Stimulated activated CD8-positive, alpha-beta memory T cell treated with anti-CD3 and anti-CD28 coated beads, Interleukin-7, amount 100 ng/mL, for 48 hours (primary cell): ENCODE results near the gene OPTC.
"Not testable (repeated sequence)": the region's sequence is repeated elsewhere in the genome, so short reads cannot be mapped to it uniquely, and the experiment has no call there.

Experiments
- DNase-seq, 2 donors: peaks; one replicate each; pipeline ENCODE4 v3.0.0-alpha.2; 2020; ENCODE audit warnings: low read depth in 1 of 2; ENCODE audit errors: extremely low read depth in 1 of 2

Gene OPTC

GRCh38 chr1:203513585-203514031 is 19.7 kb downstream of the OPTC start:
- DNase-seq = no peak

GRCh38 chr1:203516184-203516583 is 22.2 kb downstream of the OPTC start:
- no peak for DNase-seq

- no peak for DNase-seq
Observed at GRCh38 chr1:203516906-203517305, 23.0 kb downstream of the OPTC start.

DNA sequence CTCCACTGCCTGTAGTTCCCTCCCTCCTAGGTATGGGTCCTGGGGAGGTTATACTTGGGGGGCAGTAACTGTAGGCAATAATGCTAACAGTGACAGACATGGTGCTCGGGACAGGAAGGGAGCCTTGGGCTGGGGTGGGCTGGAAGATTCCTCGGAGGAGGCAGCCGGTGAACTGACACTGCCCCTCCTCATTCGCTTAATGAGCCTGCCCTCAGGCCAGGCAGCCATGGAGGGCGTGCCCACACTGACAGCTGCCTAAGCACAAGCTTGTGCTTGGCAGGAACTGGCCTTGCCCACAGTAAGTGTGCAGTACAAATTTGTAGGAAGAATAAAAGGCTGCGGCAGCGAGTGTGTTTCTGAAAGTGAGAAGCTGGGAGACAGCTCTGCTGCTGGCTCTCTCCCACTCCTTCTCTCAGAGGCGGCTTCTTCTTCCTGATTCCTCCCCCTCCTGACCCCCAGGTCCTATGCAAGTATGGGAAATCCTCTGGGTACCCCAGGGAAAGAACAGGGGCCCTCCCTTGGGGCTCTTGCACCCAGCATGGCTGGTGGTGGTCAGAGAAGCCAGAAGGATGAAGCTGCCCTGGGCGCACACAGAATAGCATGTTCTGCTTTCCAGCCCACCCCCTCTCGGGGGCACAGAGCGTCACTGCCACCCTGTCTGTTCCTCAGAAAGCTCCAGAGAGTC is 23.6 kb downstream of the OPTC start:
- no peak for DNase-seq

GRCh38 chr1:203518139-203518538 is 24.2 kb downstream of the OPTC start:
- DNase-seq = not testable (repeated sequence)

DNA sequence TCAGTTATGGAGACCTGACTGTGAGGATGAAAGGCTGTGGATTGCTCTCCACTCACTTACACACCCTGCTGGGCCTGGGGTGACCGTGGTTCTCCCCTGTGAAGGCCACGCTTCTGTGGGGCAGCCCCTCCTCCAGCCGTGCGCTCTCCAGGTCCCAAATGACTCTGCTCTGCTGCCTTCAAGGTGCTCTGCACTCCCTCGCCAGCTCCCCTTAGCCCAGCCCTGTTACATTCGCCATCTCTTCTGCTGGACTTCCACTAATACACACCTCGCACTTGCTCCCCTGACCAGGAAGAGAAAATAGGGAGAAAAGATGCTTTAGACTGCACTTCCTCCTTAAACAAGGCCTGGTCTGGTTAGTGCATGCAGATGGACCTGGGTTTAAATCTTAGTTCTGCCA is 24.6 kb downstream of the OPTC start:
- no peak for DNase-seq

GRCh38 chr1:203519053-203519840 is 25.3 kb downstream of the OPTC start:
- DNase-seq = no peak

- DNase-seq = no peak
Observed at GRCh38 chr1:203519896-203520295, 25.9 kb downstream of the OPTC start.

DNA sequence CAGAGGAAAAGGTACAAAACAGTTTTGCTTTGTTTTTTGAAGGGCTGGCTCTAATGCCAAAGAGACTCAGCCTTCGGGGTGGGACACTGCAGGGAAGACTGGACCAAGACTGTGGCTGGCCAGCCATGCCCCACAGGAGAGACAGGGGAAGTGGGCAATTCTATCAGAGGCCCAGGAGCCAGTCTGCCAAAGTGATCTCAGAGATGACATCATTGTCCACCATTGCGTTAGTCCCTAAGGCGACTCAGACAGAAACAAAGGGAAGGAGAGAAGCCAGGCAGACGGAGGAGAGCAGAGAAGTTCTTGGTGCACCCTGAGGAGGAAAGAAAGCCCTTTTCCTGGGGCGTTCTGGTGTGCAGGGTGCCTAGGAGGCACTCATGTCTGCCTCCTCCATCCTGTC is 26.4 kb downstream of the OPTC start:
- DNase-seq = no peak

DNA sequence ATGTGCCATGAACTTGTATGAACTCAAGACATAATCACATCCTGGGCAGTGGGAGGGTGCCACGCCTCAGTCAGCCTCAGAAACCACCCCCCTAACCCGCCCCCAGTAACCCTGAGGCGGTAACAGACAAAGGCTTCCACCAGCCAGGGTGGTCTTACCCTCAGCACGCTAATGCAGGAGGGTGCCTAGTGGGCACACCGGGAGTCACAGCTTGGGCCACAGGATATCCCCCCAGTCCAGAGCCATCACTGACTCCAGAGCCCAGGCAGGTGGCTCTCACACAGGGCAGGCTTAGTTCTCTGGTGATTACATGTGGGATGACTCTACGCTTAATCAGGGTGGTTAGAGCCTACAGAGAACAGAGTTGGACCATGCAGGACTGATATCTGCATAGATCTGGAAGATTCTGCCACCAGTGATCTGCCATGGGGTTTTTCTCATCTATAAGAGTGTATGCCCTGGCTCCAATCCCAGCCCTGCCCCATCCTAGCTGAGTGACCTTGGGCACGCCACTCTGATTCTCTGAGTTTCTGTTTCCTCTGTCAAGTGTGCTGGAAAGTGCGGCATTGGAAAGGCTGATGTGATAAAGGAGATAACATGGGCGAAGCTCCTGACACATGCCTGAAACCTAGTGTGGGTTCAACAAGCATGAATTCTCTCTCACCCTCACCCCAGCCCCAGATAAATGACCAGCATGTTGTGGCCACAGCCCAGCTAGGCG is 27.3 kb downstream of the OPTC start:
- no peak for DNase-seq

GRCh38 chr1:203521812-203522211 is 27.9 kb downstream of the OPTC start:
- no peak for DNase-seq

DNA sequence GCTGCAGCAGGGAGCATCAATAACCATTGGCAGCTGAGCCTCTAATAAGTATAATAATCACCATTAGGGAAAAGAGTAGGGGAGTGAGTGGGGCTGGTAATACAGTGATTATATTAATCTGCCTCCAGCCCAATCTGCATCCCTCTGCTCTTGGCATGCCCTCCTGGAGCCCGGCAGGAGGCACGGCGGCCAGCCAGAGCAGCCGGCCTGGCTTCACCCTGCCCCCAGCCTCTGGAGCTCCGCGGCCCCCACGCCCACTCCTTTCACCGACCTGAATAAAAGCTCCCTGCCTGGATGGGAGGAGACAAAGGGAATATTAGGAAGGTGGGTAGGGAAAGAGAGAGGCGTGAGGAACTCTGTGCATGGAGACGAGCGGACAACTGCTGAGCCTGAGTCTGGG is 28.3 kb downstream of the OPTC start:
- DNase-seq = no peak

GRCh38 chr1:203523667-203524066 is 29.7 kb downstream of the OPTC start:
- no peak for DNase-seq

- DNase-seq = no peak
Observed at GRCh38 chr1:203524152-203524551, 30.2 kb downstream of the OPTC start.

DNA sequence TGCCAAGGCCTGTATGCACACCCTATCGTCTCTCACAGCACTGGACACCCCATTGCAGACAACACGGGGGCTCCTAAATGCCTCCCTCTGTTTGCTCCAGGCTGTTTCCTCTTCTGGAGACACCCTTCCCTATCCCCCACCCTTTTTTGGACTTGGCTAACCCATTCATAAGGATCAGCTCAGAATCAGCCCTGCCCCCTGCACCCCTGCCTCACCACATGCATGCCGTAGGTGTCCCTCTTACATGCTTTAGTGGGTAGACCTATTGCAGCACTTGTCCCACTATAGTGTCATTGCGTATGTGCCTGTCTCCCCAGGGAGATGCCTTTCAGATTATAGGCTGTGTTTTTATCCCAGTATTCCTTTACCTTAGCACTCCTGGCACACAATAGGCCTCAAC is 30.9 kb downstream of the OPTC start:
- no peak for DNase-seq

GRCh38 chr1:203525685-203526084 is 31.7 kb downstream of the OPTC start:
- DNase-seq = no peak

DNA sequence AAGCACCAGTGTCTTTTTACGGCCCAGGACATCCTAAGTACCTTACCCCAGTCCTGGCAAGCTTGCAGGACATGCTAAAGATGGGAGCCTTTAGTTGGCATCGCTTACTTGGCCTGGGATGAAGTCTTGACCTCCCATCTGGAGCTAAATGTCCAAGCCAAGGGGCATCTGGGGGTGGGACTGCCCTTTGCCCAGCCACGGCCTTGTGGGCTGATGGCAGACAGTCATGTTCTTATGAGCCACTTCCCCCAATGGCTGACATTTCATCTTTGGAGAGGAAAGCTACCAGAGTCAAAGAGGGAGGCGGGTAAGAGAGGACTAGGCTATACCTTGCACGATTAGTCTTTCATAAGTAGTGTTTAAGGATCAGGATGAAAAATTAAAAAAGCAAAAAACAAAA is 32.2 kb downstream of the OPTC start:
- no peak for DNase-seq

- no peak for DNase-seq
Observed at GRCh38 chr1:203526572-203526971, 32.6 kb downstream of the OPTC start.

DNA sequence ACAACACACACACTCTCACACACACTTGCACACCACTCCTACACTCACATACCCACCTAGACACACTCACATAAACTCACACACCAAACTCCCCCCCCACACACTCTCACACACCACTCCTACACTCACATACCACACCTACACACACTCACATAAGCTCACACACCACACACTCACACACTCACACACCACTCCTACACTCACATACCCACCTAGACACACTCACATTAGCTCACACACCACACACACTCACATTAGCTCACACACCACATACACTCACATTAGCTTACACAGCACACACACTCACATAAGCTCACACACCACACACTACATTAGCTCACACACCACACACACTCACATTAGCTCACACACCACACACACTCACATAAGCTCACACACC is 33.1 kb downstream of the OPTC start:
- DNase-seq = no peak

DNA sequence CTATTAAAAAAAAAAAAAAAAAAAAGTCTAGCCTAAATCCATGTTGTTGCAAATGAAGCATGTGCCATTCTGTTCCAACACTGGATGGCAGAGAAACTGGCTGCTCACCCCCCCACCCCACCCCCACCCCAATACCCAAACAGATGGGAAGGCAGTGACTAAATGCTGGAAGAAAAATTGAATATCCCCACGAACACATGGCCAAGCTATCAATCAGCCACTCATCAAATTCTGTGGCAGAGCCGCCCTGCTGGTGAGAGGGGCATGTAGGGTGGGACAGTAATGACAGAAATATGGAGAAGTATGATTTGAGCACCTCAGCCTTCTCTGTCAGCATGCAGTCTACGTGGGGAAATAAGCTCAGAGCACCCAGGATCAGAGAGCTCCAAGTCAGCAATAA is 34.1 kb downstream of the OPTC start:
- no peak for DNase-seq

GRCh38 chr1:203528976-203529835 is 35.3 kb downstream of the OPTC start:
- no peak for DNase-seq
